HG03097 (cell line): ENCODE data around the gene DUSP5.
"Not testable (repeated sequence)": the region's sequence is repeated elsewhere in the genome, so short reads cannot be mapped to it uniquely, and the experiment has no call there.

Experiments used
- ATAC-seq: cut with Tn5 transposase; IDR thresholded peaks from one replicate; pipeline ENCODE4 v1.9.1; 2021; ENCODE audit not compliant: unreplicated experiment, low FRiP score

DUSP5 gene, protein sequence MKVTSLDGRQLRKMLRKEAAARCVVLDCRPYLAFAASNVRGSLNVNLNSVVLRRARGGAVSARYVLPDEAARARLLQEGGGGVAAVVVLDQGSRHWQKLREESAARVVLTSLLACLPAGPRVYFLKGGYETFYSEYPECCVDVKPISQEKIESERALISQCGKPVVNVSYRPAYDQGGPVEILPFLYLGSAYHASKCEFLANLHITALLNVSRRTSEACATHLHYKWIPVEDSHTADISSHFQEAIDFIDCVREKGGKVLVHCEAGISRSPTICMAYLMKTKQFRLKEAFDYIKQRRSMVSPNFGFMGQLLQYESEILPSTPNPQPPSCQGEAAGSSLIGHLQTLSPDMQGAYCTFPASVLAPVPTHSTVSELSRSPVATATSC

DNA sequence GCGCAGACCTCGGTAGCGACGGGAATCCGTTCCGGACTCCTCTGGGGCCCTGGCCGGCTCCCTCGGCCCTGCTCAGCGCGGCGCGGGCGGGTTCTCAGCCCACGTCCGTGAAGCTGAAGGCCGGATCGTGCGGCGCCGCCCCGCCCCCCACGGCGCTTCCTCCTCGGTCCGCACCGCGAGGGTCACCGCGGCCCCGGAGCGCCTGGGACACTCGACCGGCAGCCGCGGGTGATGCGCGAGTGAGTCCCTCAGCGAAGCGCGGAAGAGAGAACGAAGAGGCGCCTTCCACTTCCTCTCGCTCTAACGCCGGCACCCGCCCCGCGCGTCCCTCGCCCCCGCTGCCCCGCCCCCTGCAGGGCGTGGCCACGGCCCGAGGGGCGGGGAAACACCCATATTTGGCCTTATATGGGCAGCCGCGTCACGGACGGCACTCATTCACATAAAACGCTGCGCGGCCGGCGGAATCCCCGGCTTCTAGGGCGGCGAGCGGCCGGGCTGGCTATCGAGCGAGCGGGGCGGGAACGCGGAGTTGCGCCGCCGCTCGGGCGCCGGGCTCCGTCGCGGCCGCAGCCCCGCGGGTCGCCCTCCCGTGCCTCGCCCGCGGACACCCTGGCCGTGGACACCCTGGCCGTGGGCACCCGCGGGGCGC is at the start of gene DUSP5:
Gene DUSP5, plus strand, starts transcription at position 470 of the 649 bp plus-strand sequence. CDS start 215 bp downstream, outside the sequence.
- ATAC-seq, result peak; percentile 57

DNA sequence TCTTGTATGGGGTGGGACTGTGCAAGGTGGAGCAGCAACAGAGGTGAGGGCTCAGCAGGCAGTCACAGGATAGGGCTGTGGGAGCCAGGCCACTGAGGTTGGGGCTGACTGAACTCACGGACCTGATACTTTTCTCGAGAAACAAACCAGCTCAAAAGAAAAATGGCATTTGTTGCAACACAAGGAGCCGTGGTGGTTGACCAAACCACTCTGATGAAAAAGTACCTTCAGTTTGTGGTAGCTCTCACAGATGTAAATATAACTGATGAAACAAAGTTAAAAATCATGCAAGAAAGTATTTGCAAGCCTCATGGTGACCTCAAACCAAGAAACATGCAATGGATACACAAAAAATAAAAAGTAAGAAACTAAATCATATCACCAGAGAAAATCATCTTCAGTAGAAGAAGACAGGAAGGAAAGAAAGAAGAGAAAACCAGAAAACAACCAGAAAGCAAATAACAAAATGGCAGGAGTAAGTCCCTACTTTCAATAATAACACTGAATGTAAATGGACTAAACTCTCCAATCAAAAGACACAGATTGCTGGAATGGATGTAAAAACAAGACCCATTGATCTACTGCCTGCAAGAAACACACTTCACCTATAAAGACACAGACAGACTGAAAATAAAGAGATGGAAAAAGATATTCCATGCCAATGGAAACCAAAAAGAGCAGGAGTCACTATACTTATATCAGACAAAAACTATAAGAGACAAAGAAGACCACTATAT is 48.9 kb upstream of the DUSP5 start:
- ATAC-seq, result no peak

DNA sequence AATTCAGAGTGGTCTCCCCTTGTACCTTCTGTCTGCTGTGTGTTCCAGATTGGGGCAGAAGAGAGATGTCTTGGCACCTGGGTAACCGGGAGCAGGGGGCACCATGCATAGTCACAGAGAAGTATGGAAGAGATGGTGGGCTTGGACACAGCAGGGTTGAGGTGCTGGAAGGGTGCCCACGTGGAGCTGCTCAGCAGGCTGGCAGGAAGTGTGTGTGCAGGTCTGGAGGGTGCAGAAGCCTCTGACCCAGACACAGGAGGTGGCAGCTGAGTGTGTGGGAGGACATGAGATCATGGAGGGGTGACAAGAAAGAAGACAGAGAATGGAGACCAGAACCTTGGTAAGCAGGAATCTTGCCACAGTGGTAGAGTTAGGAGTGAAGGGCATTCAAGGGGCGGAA is 42.3 kb upstream of the DUSP5 start:
- ATAC-seq, result no peak

DNA sequence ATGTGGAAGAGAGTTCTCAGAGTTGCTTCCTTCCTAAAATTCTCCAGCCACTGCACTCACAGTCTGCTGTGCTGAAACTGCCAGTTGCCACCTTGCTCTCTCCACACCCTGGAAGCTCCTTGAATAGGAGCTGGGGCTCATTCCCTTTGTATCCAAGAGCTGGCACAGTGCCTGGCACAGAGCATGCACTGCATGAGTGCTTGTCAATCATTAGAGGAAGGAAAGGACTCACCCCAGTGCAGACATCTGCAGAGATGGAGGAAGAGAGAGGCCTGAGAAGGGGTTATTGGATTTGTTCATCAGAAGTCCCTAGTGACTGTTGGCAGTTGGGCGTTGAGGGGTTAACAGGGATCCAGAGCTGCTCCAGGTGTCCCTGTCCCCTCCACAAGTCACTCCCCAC is 41.7 kb upstream of the DUSP5 start:
- no peak for ATAC-seq

DNA sequence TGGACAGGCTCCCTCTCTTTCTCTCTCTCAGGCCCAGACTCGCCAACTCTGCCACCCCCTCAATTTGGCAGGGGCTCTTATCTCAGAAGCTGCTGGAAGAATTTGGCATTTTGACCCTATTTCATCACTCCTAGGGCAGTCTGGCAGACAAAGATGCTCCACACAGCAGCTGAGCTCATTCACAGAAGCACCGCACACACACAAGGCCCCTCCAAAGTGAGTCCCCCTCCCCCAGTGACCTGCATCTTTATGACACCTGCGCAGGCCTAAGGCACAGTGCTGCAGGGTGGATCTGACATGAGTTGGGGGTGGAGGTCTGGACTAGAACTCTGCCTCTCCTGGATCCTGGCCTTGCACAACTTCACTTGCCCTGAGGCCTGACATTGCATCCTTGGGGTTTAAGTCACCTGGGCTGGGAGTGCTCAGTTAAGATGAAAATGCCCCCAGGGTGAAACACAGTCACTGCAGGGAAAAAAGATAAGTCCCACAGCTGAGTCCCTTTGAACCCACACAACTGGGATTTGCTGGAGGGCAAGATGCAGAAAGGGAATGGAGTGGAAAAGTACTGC is 41.1 kb upstream of the DUSP5 start:
- no peak for ATAC-seq

DNA sequence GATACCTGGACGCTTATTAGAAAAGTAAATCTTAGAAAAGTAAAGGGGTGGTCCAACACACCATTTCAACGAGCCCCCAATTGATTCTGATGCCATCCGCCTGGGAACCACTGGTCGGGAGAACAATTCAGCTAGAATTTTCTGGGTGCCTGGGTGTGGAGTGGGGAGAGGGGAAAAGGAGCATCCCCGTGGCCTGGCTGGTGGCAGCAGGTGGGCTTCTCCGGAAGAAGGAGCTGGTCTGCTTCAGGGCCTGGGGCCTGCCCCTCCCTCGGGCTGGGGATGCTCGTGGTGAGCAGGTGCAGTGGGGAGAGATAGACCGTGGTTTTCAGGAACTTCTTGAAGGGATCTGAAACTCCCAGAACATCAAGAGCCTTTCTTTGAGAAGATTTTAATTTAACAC is 39.9 kb upstream of the DUSP5 start:
- ATAC-seq, result no peak

DNA sequence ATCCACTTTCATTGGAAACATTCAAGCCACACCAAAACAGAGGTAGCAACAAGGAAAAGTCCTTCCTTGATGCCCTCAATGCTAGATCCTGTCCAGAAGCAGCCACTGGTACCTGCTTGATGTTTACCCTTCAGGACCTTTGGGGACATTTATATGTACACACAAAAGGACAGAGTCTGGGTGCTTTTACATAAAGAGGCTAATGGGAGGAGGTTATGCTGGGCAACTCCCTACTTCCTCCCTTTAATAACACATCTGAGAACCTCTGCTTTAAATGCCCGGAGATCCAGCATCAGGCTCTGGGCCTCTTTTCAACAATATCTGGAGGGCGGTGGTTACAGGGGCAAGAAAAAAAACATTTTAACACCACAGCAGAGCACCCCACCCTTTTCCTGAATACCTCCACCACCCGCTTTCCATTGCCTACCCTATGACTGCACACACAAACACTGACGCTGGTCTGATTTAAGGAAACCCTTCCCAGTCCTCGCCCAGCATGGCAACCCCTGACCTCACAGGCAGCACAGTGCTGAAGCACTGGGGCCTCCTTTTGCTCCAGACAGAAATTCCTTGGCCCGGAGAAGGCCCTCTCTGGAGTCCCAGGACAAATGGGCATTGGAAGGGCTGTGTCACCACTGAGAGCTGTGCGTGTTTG is 39.3 kb upstream of the DUSP5 start:
- no peak for ATAC-seq

DNA sequence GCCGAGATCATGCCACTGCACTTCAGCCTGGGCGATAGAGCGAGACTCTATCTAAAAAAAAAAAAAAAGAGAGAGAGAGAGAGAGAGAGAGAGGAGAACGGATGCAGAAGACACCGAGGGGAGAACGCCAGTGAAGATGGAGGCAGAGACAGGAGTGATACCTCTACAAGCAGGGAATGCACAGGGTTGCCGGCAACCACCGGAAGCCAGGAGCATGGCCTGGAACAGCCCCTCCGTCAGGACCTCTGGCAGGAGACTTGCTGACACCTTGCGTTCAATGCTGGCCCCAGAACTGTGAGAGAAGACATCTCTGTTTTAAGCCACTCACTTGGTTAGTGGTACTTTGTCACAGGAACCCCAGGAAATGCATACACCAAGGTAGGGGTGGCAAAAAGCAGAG is 38.1 kb upstream of the DUSP5 start:
- no peak for ATAC-seq

DNA sequence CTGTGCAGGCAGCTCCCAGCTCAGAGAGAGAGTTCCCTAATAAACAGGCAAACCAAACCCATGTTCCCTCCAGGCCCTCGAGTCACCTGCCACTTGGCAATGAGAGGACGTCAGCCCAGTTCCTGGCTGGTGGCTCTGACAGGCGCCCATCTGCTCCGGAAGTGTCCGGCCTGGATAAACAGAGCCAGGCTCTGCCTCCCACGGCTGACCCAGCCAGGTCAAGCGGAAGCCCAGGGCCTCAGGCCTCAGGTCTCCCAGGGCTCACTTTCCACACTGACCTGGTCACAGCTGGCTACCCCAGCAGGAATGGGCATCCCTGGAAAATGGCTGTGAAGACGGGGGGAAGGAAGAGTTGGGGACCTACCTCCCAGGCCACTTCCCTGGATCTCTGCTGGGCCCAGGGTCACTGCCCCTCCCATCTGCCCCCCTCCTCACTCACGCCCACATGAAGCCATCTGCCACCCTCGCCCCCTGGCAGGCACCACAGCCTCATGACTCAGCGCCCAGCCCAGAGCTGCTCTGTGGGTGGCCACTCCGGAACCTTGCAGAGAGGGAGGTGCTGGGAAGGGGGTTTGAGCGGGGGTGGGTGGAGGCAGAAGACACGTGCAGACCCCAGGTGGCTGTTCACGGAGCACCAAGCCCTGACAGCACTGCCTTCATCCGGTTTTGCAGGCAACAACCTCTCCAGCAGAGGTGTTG is 37.4 kb upstream of the DUSP5 start:
- no peak for ATAC-seq

DNA sequence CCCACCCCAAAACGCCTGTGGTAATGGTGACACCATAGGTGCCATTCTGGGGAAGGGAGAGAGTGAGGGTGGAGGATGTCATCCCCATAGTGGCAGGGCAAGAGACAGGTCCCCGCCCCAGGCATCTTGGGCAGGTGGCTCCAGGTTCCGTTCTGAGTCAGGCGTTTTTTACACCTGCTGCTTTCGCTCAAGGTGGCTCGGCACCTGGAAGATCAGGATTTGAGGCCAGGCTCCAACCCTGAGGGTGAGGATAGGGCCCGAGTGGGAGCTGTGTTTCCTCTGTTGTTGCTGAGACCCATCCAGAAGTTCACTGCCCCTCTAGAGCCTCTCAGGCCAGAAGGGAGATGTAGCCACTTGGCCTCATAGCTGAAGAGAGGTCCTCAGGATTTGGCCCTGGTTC is 36.6 kb upstream of the DUSP5 start:
- ATAC-seq, result no peak

DNA sequence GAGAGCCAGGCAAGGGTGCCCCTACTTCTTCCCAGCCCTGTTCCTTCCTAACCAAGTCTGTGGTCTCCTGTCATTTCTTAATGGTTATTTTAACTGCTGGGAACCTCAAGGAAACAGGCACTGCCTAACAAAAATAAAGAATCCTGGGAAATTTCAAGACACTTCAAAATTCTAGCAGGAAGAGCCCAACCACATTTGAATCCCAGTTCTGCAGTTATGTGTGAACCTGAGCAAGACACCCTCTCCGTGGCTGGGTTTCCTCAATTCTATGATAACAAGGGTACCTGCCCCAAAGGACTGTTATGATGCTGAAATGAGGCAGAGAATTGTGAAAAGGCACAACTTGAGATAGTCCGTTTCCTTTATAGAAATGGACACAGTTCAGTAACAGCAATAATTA is 36.2 kb upstream of the DUSP5 start:
- ATAC-seq, result no peak

DNA sequence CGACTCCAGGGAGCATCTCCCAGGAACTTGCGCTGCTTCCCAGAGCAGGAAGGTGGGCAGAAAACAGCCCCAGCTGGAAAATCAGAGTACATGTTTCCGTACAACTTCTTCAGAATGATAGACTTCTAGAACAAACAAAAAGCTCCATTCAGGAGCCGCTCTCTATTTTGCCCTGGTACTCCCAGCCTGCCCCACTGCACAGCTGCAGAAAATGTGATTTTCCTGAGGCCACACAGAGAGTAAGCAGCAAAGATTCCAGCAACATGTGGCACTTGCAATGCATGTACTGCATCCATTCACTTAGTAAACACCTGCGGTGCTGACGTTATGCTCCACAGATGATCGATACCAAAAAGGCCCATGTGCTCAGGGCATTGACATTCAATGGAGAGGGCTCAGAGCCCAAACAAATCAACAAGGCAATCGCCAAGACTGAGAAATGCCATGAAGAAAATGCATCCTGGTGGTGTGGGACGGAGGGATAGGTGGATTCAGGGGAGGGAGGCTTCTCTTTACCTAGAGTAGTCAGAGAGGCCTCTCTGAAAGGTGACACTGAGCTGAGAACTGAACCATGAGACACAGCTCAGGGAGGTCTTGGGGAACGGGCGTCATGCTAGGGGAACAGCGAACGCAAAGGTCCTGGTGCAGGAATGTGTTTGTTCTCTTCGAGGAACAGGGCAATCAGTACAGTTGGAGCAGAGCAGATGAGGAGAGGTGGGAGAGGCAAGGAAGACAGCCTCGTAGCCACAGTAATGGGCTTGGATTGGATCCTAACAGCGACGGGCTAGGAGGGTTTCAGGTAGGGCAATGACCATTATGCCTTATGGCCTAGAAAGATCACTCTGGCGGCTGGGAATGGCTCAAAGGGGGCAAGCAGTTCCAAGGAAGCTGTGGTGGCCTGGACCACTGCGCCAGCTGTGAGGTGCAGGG is 35.3 kb upstream of the DUSP5 start:
- ATAC-seq, result no peak

DNA sequence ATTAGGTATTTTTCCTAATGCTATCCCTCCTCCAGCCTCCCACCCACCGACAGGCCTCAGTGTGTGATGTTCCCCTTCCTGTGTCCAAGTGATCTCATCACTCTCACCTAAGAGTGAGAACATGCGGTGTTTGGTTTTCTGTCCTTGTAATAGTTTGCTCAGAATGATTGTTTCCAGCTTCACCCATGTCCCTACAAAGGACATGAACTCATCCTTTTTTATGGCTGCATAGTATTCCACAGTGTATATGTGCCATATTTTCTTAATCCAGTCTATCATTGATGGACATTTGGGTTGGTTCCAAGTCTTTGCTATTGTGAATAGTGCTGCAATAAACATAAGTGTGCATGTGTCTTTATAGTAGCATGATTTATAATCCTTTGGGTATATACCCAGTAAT is 29.4 kb upstream of the DUSP5 start:
- not testable (repeated sequence) for ATAC-seq

DNA sequence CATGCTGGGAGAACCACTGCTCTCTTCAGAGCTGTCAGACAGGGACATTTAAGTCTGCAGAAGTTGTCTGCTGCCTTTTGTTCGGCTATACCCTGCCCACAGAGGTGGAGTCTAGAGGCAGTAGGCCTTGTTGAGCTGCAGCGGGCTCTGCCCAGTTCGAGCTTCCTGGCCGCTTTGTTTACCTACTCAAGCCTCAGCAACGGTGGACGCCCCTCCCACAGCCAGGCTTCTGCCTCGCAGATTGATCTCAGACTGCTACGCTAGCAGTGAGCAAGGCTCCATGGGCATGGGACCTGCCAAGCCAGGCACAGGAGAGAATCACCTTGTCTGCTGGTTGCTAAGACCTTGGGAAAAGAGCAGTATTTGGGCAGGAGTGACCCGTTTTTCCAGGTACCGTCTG is 27.2 kb upstream of the DUSP5 start:
- not testable (repeated sequence) for ATAC-seq

DNA sequence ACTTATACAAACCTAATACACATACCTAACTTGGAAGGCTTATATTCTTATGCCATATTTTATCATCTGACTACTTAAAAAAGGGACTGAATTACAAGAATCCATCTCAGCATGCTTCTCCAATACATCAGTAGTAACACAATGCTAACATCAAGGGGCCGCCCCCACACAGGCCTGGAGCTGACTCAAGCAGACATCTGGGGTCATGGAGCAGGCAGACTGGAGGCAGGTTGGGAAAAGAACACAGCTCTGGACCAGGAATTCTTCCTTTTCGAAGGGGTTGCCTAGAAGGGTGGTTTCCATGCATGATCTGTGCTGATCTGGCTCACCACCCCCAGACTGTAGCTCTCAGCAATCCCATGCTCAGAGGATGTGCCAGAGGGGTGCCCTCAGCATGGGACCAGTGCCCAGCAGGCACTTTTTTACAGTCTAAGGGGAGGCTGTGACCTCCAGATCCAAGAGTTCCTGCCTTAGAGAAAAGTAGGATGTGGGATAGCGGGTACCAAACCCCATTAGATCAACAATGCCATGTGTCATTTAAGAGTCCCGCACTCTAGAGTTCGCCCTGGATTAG is 26.1 kb upstream of the DUSP5 start:
- ATAC-seq, result no peak

DNA sequence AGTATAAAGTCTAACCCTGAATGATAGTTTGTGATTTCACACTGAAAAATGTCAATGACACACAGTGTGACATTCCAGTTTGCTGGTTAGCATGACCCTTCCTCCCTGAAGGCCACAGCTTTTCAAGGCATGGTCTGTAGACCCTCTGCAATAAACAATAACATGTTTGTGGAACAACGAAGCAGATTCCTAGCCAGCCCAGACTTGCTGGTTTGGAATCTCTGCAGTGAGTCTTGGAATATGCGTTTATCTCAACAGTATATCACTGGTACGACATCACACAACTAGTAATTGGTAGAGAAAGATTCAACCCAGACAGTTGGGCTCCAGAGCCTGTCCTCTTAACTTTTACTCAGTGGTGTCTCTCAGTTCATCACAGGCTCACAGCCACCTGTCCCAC is 23.7 kb upstream of the DUSP5 start:
- no peak for ATAC-seq

DNA sequence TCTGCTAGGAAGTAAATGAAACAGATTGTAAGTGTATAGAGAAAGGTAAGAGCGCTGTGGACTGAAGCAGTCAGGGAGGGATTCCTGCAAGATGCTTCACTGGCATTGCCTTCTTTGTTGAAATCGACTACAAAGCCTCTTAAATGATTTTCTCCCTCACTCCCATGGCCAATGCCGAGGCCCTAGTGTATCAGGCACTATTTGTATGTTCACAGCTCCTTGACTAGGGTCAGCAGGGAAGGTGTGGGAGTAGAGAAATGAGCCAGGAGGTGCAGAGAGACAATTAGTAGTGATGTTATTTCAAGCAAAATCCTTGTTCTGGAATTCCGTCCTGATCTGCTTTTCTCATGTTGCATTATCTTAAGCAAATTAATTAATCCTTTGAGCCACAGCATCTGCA is 22.9 kb upstream of the DUSP5 start:
- ATAC-seq, result no peak

DNA sequence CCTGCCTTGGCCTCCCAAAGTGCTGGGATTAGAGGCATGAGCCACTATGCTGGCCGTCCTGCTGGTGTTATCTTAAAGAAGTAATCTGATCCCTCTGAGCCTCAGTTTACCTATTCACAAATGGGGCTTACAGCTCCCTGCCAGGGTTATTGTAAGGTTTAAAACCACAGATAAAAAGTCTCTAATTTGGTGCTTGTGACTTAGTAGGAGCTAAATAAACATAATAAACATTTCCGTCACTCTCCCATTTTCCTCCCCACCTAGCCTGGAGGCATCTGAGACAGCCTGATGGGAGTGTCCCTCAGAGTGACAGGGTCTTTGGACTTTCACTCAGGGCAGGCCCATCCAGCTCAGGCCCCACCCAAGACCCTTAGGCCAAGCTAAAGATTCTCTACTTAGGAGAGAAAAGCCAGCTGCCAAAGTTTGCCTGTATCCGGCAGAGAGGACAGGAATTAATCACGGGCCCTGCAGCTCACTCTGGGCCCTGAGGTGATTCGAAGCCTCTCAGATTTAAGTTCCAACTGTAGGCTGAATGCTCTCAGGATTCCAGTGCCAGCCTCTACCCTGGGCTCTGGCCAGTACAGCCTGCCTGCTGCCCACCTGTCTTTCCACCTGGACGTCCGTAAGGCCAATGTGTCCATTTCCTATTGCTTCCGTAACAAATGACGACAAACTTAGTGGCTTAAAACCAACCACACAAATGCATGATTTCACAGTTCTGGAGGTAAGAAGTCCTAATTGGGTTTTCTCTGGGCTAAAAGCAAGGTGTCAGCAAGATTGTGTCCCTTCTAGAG is 21.8 kb upstream of the DUSP5 start:
- ATAC-seq, result no peak
